Body of pancreas (tissue), 4 donors: Measurements from ENCODE around the gene SMURF2.

Experiments used
- POLR2A ChIP-seq, 3 donors: fragments of 450-650 bp; IDR thresholded peaks; one replicate each; pipeline ENCODE4 v1.6.1; 2016; ENCODE audit warnings: antibody characterized with exemption in 3 of 3, mild to moderate bottlenecking in 2 of 3
- TF ChIP-seq, protein P1 (sequence below), 7 experiments: fragments of 450-650 bp in 4 of 7; fragments of 200-600 bp in 3 of 7; sonication (generic) in 3 of 7; IDR thresholded peaks; one replicate each; pipeline ENCODE4 v1.5.1; 2016 to 2019; ENCODE audit warnings: antibody characterized with exemption in 7 of 7

DNA sequence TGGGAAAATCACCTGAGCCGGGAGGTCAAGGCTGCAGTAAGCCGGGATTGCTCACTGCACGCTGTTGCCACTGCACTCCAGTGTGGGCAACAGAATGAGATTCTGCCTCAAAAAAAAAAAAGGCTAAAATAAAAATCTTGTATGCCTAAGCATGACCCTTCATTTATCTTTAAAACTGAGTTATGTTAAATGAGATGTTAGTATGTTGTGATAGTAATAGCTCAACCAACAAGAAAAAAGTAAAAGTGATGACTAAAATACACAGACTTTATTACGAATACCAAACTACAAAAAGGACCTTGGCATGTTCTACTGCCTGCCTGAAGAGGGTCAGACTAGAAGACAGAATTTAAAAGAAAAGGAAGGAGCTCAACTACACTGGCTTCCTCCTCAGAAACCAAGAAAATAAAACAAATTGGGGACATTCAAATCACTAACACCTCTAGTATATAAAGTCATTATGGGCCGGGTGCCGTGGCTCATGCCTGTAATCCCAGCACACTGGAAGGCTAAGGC lies 4.4 kb downstream of the SMURF2 start:
- TF ChIP-seq, protein P1, sequence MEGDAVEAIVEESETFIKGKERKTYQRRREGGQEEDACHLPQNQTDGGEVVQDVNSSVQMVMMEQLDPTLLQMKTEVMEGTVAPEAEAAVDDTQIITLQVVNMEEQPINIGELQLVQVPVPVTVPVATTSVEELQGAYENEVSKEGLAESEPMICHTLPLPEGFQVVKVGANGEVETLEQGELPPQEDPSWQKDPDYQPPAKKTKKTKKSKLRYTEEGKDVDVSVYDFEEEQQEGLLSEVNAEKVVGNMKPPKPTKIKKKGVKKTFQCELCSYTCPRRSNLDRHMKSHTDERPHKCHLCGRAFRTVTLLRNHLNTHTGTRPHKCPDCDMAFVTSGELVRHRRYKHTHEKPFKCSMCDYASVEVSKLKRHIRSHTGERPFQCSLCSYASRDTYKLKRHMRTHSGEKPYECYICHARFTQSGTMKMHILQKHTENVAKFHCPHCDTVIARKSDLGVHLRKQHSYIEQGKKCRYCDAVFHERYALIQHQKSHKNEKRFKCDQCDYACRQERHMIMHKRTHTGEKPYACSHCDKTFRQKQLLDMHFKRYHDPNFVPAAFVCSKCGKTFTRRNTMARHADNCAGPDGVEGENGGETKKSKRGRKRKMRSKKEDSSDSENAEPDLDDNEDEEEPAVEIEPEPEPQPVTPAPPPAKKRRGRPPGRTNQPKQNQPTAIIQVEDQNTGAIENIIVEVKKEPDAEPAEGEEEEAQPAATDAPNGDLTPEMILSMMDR (IDR thresholded peaks at IDR 0.05): no peak
- no peak for TF ChIP-seq POLR2A (IDR thresholded peaks at IDR 0.05)
